ENCODE results near the gene WRNIP1.

WRNIP1 gene

GRCh38 chr6:2763345-2763841 is 1.8 kb upstream of the WRNIP1 start:
- TF ChIP-seq ZNF274 (IDR thresholded peaks at IDR 0.05; ENCODE audit: low read depth, low read length): no peak
- no peak overlapping the region for H3K4me3 ChIP-seq (ENCODE audit: low read length)

GRCh38 chr6:2763876-2764540 is 1.2 kb upstream of the WRNIP1 start:
- H3K4me3 ChIP-seq (ENCODE audit: low read length): no peak overlapping the region; the same call in 1 of the 2 replicates
- TF ChIP-seq ZNF274 (IDR thresholded peaks at IDR 0.05; ENCODE audit: low read depth, low read length): no peak

- peak overlapping the region; percentile 61 for H3K4me3 ChIP-seq (ENCODE audit: low read length)
- no peak for TF ChIP-seq ZNF274 (IDR thresholded peaks at IDR 0.05; ENCODE audit: low read depth, low read length)
Observed at GRCh38 chr6:2764610-2765165, 505 bp upstream of the WRNIP1 start.

GRCh38 chr6:2765896-2766766 is 938 bp downstream of the WRNIP1 start:
- H3K4me3 ChIP-seq (ENCODE audit: low read length): peak overlapping the region; percentile 57
- TF ChIP-seq ZNF274 (IDR thresholded peaks at IDR 0.05; ENCODE audit: low read depth, low read length): no peak

GRCh38 chr6:2766767-2767656 is 1.8 kb downstream of the WRNIP1 start:
- H3K4me3 ChIP-seq (ENCODE audit: low read length): peak overlapping the region; percentile 57
- TF ChIP-seq ZNF274 (IDR thresholded peaks at IDR 0.05; ENCODE audit: low read depth, low read length): no peak

- TF ChIP-seq ZNF274 (IDR thresholded peaks at IDR 0.05; ENCODE audit: low read depth, low read length): no peak
Observed at GRCh38 chr6:2767657-2768524, 2.7 kb downstream of the WRNIP1 start.

GRCh38 chr6:2768696-2769095 is 3.5 kb downstream of the WRNIP1 start:
- no peak overlapping the region for H3K4me3 ChIP-seq (ENCODE audit: low read length)
- TF ChIP-seq ZNF274 (IDR thresholded peaks at IDR 0.05; ENCODE audit: low read depth, low read length): no peak

More at GRCh38 chr6:2767657-2768524, 2.7 kb downstream of the WRNIP1 start:
- H3K4me3 ChIP-seq (ENCODE audit: low read length): peak overlapping the region; percentile 57

- no peak for TF ChIP-seq ZNF274 (IDR thresholded peaks at IDR 0.05; ENCODE audit: low read depth, low read length)
Observed at GRCh38 chr6:2770171-2770570, 5.0 kb downstream of the WRNIP1 start.

GRCh38 chr6:2771079-2771478 is 5.9 kb downstream of the WRNIP1 start:
- no peak for TF ChIP-seq ZNF274 (IDR thresholded peaks at IDR 0.05; ENCODE audit: low read depth, low read length)
- H3K4me3 ChIP-seq (ENCODE audit: low read length): no peak overlapping the region

More at GRCh38 chr6:2770171-2770570, 5.0 kb downstream of the WRNIP1 start:
- H3K4me3 ChIP-seq (ENCODE audit: low read length): no peak overlapping the region

GRCh38 chr6:2772840-2773239 is 7.6 kb downstream of the WRNIP1 start:
- no peak overlapping the region for H3K4me3 ChIP-seq (ENCODE audit: low read length)
- no peak for TF ChIP-seq ZNF274 (IDR thresholded peaks at IDR 0.05; ENCODE audit: low read depth, low read length)

- TF ChIP-seq ZNF274 (IDR thresholded peaks at IDR 0.05; ENCODE audit: low read depth, low read length): no peak
- H3K4me3 ChIP-seq (ENCODE audit: low read length): no peak overlapping the region
Observed at GRCh38 chr6:2773449-2773848, 8.3 kb downstream of the WRNIP1 start.

GRCh38 chr6:2775003-2775402 is 9.8 kb downstream of the WRNIP1 start:
- H3K4me3 ChIP-seq (ENCODE audit: low read length): no peak overlapping the region
- TF ChIP-seq ZNF274 (IDR thresholded peaks at IDR 0.05; ENCODE audit: low read depth, low read length): no peak

GRCh38 chr6:2777249-2777648 is 12.1 kb downstream of the WRNIP1 start:
- no peak for TF ChIP-seq ZNF274 (IDR thresholded peaks at IDR 0.05; ENCODE audit: low read depth, low read length)
- H3K4me3 ChIP-seq (ENCODE audit: low read length): no peak overlapping the region
